HG02884 (cell line): ENCODE data around the gene ZNF286A.
"Not testable (repeated sequence)": the region's sequence is repeated elsewhere in the genome, so short reads cannot be mapped to it uniquely, and the experiment has no call there.

ENCODE experiments used
- ATAC-seq: cut with Tn5 transposase; IDR thresholded peaks from one replicate; pipeline ENCODE4 v1.9.1; 2021; ENCODE audit warnings: mild to moderate bottlenecking, moderate library complexity; ENCODE audit not compliant: unreplicated experiment

ZNF286A gene

GRCh38 chr17:15698967-15699366 is 585 bp upstream of the ZNF286A start:
- ATAC-seq = not testable (repeated sequence)

DNA sequence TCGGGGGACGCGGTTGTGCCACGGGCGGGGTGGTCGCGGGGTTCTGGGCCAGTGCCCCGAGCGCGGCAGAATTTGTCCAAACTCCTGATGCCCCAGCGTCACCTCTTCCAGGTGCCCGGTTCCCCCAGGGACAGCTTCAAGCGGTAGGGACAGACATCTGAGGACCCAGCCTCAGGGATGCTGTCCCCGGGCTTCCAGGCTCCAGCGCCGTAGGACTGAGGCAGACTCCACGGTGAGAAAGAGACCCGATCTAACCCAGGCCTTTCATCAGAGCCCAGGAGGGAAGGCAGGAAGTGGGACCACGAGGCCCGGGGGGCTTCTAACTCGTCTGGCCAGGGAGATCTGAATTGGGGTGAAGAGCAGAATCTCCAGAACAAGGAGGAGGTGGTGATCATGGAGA is 385 bp downstream of the ZNF286A start:
- ATAC-seq = peak; percentile 2

GRCh38 chr17:15704239-15704638 is 4.7 kb downstream of the ZNF286A start:
- not testable (repeated sequence) for ATAC-seq

DNA sequence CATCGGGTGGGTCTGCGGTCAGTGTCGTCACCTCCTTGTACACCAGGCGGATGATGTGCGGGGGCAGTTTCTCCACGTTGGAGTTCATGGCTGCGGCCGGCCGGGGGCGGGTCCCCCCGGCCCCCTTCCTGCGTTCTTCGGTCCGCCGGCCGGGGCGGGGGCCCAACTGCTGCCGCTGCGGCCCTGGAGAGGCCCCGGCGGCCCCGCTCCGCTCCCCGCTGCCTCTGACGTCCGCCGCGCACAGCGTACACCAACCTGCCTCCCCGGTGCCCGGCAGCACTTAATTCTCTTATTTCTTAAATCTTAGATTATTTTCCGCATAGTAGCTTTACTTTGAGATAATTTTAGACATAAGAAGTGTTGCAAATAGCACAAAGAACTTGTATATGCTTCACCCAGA is 5.3 kb downstream of the ZNF286A start:
- not testable (repeated sequence) for ATAC-seq

- not testable (repeated sequence) for ATAC-seq
These were observed 9.3 kb downstream of the ZNF286A start for GRCh38 chr17:15708879-15709278.

DNA sequence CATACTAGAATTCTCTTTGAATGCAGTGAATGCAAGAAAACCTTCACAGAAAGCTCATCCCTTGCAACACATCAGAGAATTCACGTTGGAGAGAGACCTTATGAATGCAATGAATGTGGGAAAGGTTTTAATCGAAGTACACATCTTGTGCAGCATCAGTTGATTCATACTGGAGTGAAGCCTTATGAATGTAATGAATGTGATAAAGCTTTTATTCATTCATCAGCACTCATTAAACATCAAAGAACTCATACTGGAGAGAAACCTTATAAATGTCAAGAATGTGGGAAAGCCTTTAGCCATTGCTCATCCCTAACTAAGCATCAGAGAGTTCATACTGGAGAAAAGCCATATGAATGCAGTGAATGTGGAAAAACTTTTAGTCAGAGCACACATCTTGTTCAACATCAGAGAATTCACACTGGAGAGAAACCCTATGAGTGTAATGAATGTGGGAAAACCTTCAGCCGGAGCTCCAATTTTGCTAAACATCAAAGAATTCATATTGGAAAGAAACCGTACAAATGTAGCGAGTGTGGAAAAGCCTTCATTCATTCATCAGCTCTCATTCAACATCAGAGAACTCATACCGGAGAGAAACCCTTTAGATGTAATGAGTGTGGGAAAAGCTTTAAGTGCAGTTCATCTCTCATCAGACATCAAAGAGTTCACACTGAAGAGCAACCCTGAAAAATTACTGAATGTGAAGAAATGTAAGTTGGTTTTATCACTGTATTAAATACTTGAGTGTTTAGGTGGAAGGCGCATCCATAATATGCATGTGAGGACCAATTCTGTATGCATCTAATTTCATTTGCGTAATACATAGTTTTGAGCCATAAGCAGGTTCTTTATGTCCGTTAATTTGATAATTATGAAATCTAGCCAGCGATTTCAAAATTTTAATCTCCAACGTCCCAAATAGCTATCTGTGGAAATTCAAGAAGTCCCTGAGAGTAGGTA is 17.3 kb downstream of the ZNF286A start:
- ATAC-seq = not testable (repeated sequence)

GRCh38 chr17:15730535-15730934 is 31.0 kb downstream of the ZNF286A start:
- ATAC-seq = not testable (repeated sequence)

GRCh38 chr17:15731900-15732299 is 32.3 kb downstream of the ZNF286A start, which contains the start of gene TBC1D26:
Gene TBC1D26, plus strand, starts transcription at chr17:15732283. Its CDS starts 3,066 bp downstream, at chr17:15735349.
- not testable (repeated sequence) for ATAC-seq

GRCh38 chr17:15733174-15733789 is 33.7 kb downstream of the ZNF286A start:
- not testable (repeated sequence) for ATAC-seq

DNA sequence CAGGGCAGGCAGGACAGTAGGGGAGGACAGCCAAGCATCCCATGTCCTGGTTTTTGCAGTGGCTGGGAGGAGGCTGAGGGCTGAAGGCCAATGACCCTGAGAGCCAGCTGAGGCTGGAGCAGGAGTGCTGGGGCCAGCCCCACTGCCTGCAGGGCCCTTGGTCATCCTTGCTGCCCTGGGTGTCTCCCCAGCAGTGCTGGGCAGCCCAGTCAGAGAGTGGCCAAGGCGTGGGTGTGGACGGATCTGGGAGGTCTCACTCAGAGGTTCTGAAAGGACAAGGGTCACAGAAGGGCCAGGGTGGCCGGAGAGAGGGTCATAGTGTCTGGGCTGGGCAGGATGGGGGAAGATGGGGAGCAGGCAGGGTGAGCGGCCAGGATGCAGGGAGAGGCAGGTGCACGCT is 37.0 kb downstream of the ZNF286A start:
- ATAC-seq = not testable (repeated sequence)

DNA sequence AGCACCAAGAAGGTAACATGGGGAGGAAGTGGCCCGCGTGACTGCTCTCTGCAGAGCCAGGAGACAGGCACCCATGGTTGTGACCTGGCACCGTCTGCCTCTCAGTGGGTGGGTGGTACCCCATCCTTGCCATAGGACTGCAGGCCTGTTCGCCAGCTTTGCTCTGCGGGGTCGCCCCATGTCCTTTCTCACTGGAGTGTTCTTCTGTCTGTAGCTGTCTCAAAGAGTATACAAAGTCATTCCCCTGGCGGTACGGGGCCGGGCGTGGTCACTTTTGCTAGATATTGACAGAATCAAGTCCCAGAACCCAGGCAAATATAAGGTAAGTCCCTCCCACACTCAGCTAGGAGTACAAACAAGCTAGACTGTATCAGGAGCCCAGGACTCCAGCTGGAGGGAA is 38.5 kb downstream of the ZNF286A start:
- ATAC-seq = no peak

DNA sequence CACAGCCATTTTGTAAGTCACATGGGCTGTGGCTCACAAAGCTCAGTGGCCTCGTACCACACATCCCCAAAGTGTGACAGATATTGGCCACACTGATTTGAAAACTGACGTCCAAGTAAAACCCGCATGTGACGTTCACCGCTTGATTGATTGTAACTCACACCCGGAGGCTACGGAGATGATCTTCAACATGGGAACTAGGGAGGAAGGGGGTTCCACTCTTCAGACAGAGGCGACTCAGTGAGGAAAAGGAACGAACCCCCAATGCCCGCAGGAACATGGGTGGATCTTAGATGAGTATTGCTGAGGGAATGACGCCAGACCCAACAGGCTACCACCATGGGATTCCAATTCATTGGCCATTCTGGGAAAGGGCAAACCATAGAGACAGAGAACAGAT is 39.7 kb downstream of the ZNF286A start:
- ATAC-seq = not testable (repeated sequence)

DNA sequence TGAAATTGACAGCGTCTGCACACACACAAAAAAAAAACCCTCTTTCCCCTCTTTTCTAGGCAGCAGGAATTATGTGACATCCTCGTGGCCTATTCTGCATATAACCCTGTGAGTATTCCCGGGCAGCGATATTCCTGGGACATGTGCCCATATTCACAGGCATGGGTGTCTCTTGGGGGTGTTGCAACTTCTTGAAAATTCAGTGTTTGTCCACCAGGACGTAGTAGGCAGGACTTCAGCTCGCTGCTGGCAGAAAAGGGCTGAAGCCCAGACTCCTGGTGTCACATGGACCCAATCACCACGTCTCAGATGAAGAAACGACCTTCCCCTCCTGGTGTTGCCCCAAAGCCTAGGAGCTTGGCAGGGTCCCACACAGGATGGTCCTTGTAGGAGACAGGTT is 40.5 kb downstream of the ZNF286A start:
- ATAC-seq = not testable (repeated sequence)

- ATAC-seq = no peak
These were observed 41.1 kb downstream of the ZNF286A start for GRCh38 chr17:15740570-15741120.

GRCh38 chr17:15741624-15742023 is 42.1 kb downstream of the ZNF286A start:
- ATAC-seq = no peak

DNA sequence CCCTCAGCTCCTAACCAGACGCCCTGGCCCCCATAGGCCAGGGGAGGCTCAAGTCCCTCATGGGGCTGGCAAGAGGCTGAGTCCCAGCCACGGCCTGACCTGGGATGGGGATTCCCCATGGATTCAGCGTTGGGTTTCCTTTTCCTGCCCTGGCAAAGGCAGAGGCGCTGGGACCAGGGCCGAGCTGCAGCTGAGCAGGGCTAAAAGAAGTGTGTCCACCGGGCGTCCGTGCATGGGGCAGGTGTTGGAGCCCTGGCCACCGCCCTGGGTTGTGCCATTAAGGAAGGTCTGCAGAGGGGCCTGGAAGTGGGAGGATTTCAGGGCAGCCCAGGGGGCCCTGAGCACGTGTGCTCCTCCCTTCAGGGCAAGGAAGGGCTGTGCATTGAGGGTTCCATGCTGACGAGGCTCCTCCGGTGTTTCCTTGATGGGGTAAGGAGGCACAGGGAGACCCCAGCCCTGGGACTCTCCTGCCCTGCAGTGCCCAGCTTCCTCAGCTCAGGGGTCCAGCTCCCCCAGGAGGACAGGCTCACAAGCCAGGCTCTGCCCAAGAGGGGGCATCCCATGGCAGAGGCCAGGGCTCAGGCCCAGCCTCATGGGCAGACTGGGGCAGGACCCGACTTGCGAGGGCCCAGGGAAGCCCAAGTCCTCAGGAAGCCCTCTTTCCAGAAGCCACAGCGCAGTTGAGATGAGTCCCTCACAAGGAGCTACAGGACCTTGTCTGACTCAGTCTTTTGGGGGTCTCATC is 42.7 kb downstream of the ZNF286A start:
- ATAC-seq = no peak

DNA sequence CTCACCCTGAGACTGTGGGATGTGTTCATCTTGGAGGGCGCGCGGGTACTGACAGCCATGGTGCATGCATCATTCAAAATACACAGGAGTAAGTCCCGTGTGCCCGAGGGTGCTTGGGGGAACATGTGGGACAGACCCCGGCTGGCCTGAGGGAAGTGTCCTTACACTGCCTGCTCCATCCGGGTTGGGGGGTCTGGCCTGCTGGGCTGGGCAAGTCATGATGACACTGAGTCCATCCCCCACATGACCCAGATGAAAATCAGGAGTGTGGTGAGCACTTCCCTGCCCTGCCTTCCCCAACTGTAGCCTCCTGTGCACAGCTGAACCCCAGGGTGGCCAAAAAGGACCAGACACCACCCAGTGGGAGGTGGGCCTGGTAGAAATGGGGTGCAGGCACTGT is 43.4 kb downstream of the ZNF286A start:
- no peak for ATAC-seq

DNA sequence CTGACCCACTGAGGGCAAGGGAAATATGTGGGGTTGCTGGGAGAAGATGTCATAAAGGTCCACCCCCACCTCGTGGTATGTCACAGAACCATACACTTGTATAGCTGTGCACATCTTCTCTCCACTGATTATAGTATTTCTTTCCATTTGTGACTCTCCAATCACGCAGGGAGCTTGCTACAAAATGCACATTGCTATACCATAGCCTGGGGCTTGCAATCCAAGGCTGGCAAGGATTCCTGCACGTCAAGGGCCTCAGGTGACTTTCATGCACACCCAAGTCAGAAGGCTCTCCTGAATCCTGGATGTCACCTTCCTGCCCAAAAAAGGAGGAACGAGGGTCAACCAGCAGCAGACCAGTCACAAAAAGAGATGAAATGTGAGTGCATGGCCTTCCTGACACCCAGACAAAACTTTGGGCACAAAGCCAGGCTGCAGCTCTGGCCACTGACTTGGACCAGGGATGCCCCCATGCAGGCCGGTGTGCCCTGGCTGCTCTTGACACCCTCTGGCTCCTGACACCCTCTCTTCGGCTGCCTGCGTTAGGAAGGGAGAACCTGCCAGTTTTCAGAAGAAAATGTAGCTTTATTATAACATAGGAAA is 44.6 kb downstream of the ZNF286A start:
- no peak for ATAC-seq

GRCh38 chr17:15744885-15745284 is 45.3 kb downstream of the ZNF286A start:
- ATAC-seq = no peak

- not testable (repeated sequence) for ATAC-seq
These were observed 49.9 kb downstream of the ZNF286A start for GRCh38 chr17:15749403-15749802.
